ENCODE measurements around the gene KRTAP4-11.
"Not testable (repeated sequence)": the region's sequence is repeated elsewhere in the genome, so short reads cannot be mapped to it uniquely, and the experiment has no call there.

DNA sequence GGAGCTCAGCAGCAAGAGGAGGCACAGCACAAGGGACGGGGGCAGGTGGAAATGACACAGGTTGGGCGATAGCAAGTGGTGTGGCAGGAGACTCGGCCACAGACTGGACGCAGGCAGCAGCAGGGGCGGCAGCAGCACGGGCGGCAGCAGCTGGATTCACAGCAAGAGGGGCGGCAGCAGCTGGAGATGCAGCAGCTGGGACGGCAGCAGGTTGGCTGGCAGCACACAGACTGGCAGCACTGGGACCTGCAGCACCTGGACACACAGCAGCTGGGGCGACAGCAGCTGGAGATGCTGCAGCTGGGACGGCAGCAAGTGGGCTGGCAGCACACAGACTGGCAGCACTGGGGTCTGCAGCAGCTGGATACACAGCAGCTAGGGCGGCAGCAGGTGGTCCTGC is 21.7 kb upstream of the KRTAP4-11 start:
- TF ChIP-seq POLR2AphosphoS5, POLR2A (IDR thresholded peaks at IDR 0.05; ENCODE audit: low read depth, low read length): not testable (repeated sequence)

Data from GM12891 (cell line).